Kidney capillary endothelial cell (primary cell): Measurements from ENCODE around the gene GNG7.
"Not testable (repeated sequence)": the region's sequence is repeated elsewhere in the genome, so short reads cannot be mapped to it uniquely, and the experiment has no call there.

Source experiments
- DNase-seq: peaks from one replicate; pipeline ENCODE4 v3.0.0-alpha.2; 2018; ENCODE audit warnings: low spot score

Gene GNG7

DNA sequence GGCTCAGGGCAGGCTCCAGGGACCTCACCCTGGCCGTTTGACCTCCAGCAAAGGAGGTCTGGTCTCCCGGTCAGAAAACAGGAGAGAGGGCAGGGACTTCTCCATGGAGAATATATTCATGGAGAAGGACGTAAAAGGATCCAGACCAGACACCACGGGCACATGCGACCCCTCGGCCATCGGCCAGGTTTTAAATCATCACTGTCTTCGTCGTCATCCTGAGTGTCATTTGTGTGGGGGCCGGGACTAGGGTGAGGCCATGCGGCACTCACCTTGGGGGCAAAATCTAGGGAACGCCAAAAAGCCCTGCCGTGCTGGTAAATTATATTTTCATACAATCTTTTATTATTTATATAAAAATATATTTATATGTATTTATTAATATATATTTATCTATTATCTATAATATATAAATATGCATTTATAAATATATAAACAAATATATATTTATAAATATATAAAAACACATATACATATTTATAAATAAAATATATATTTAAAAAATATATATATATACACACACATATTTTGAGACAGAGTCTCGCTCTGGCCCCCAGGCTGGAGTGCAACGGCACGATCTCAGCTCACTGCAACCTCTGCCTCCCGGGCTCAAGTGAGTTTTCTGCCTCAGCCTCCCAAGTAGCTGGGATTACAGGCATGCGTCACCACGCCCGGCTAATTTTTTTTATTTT is 151.2 kb downstream of the GNG7 start:
- DNase-seq = no peak

DNA sequence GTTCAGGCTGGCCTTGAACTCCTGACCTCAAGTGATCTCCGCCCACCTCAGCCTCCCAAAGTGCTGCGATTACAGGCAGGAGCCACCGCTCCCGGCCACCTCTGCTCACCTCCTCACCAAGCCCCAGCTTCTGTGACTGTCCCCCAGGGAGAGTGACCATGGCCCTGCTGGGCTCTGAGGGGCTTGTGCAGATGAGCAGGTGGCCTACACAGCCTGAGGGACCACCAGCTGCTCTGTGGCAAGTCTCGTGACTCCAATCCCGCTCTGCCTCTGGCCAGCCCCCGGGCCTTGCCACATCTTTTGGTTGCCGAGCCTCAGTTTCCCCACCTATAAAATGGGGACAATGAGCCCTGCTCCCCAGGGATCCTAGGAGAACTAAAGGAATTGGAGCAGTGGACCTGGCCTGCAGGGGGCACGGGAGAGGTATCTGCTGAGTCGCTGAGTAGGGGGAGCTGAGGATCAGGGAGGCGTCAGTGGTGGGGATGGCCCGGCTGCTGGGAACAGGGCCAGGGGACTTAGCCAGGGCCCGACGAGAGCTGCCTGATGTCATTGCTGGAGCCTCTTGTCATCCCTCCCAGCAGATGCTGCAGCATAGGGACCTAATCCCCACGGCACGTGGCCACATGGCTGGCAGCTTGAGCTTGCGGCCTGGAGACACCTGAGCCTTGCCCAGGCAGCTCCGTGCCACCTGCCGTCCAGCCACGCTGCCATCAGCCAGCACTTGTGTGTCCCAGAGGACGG is 151.9 kb downstream of the GNG7 start:
- no peak for DNase-seq

DNA sequence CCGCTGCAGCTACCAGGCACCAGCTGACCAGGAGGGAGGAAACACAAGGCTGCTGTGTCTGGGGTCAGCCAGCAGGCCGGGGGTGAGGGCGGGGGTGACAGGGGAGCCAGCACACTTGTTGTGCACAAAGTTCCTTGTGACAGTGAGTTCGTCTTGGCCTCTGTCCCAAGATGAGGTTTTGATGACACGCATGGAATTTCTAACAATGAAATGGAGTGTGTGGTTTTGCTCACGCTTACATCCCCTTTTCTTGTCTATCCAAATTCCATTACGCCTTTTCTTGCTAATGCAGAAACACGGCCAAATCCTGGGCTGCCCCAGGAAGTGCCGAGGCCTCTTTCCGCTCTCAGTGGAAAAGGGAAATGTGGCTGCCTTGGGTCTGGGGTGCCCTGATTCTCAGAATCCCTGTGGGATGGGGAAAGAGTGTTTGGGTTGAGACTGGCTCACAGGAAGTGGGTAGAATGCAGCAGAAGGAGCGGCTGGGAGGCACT is 152.7 kb downstream of the GNG7 start:
- no peak for DNase-seq

DNA sequence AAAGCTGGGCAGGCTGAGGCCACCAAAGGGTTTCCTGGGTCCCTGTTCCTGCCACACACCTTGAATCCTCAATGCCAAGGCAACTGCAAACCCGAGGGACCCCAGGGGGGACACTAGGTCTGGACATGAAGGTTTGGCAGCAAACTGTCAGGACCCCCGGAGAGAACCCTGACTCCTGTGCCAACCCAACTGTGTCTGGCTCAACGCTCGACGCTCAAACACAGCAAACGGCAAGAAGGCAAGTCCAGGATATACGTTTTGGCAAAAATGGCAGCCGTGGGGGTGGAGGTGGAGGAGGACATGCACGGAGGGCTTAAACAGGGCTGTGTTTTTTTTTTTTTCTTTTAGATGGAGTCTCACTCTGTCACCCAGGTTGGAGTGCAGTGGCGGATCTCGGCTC is 153.5 kb downstream of the GNG7 start:
- DNase-seq = no peak

DNA sequence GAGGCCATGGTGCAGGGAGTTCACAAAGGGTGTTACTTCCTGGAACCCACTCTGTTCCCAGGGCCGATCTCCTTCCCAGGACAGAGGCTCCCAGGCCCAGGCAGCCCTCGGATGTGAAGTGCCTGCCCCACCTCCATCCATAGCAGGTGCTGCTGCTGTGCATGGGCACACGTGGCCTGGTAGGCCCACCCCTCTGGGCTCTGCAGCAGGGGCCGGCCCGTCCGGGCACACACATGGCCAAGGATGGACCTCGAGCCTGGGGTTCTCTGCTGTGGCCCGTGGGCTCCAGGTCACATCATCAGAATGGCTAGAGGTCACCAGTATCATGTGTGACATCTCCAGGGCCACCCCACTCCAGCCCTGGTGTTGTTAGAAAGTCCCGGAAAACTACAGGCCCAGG is 154.8 kb downstream of the GNG7 start:
- DNase-seq = no peak

DNA sequence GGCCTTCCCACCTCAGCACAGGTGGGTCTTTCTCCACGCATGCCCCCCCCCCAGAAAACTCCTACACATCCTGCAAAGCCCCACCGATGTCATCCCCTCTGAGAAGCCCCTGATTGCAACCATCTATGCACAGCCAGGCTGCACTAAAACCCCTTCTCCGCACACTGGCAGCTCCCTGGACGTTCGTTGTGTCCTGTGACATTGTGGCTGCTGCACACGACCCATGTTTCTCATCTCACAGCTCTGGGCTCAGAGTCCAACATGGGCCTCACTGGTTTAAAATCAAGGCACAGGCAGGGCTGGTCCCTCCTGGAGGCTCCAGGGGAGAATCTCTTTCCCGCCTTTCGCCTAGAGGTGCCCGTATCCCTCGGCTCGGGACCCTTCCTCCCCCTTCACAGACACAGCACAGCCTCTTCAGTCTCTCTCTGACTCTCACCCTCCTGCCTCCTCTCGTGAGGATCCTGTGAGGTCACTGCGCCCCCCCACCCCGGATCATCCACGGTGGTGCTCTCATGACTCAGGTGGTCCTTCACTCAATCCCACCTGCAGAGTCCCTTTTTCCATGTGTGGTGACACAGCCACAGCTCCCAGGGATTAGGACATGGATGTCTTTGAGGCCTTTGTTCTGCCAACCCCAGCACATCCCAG is 155.3 kb downstream of the GNG7 start:
- DNase-seq = no peak

DNA sequence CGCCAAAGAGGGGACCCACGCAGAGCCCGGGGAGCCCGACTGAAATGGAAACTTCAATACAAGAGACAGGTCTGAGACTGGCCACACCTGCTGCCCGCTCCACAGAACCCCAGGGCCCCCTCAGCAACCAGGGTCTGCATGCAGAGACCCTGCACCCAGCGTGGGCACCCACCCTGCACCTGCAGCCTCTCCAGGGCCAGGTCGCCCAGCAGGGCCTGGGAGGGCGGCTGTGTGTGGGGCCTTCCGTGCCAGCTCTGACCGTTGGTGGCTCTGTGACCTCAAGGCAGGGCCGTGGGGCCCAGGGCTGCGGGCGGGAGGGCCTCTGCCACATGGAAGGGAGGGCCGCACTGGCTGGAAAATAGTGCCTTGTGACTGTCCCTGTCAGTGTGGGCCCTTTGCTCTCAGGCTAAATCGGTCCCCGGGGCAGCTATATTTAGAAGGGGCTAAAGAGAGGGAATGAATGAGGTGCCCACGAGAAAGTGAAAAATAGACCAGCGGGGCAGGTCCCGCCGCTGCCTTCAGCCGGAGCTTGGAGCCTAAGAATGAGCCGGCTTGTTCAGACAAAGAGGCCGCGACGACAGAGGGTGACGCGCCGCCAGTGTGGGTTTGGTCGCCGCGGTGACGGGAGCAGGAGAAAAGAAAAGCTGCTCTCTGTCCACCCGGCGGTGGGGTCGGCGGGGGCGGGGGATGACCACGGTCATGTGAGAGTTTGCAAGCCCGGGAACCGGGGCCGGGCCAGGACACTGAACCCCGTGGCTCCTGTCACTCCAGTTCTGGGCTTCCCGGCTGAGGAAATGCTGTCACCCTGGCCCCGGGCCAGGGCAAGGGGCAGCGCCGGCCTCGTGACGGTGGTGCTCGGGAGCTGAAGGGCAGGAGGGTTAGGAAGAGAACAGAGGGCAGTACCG is 156.1 kb downstream of the GNG7 start:
- DNase-seq = peak; percentile 96

DNA sequence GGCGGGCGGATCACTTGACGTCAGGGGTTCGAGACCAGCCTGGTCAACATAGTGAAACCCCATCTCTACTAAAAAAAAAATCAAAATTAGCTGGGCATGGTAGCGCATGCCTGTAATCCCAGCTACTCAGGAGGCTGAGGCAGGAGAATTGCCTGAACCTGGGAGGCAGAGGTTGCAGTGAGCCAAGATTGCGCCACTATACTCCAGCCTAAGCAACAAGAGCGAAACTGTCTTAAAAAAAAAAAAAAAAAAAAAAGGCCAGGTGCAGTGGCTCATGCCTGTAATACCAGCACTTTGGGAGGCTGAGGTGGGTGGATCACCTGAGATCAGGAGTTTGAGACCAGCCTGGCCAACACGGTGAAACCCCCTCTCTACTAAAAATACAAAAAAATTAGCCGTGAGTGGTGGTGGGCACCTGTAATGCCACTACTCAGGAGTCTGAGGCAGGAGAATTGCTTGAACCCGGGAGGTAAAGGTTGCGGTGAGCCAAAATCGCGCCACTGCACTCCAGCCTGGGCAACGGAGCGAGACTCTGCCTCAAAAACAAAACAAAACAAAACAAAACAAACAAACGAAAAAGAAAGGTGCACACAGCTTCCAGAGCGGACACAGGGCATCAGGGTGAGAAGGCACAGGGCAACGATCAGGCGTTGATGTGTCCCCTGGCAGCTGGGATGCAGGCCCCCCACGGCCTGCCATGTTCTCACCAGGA is 156.9 kb downstream of the GNG7 start:
- not testable (repeated sequence) for DNase-seq

DNA sequence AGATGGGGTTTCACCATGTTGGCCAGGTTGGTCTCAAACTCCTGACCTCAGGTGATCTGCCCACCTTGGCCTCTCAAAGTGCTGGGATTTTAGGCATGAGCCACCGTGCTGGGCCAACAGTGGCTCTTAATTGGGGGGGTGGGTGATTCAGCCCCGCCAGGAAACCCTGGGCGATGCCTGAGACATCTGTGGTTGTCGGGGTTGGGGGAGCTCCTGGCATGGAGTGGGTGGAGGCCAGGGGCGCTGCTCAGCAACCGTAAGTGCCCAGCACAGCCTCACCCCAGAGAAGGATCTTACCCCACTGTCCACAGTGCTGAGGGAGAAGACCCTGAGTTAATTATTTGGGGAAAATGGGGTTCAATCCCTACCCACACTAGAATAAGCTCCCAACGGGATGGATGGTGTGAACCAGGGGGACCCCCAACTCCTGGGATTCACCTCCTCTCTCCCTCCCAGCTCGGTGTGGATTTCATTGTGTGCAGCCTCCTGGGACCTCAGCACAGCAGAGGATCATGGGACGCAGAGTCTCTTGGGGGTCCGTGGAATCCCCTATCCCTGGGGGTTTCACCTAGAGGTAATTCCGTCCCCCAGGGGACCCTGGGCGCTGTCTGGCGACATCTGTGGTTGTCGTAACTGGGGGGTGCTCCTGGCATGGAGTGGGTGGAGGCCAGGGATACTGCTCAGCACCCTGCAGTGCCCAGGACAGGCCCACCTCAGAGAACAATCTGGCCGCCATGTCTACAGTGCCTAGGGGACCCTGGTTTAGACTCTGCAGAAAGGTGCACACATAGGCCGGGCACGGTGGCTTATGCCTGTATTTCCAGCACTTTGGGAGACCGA is 157.7 kb downstream of the GNG7 start:
- DNase-seq = no peak

DNA sequence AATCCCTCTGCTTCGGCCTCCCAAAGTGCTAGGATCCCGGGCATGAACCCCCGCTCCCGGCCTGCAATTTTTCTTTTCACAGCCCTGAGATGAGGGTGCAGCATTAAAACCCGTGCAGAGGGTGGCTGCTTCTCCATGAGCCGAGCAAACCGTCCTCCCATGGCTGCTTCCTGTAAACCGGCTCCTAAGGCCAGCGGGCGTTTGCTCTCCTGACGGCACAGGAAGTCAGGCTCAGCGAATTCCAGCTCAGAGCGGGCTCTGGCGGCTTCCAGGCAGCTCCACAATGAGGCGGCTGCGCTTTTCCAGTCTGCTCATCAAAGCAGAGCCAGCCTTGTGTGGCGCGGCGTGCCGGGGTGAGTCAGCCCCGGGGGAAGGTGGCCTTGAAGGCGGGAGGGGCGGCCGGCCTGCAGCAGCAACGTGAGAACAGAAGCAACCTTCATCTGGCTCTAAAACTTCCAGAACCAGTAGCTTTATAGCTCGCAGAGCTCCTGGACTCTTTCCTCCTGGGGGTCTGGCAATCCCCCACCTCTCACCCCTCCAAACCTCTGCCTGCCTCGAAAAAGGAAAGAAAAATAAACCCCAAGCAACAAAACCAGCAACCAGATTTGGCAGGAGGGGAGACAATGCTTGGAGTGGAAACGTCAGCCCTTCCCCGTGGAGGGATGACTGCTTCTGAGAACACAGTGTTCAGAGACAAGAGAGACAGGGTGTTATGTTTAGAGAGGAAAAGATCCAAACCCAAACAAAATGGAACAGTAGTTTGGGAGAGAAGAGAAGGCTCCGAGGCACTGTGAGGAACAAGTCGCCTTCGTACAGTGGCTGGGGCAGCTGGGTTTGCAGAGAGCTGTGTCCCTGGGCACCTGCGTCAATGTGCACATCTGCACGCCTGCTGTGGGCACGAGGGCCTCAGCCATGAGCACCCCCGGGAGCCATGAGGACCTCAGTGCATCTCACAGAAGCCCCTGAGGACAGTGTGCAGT is 158.7 kb downstream of the GNG7 start:
- peak; percentile 97 for DNase-seq

DNA sequence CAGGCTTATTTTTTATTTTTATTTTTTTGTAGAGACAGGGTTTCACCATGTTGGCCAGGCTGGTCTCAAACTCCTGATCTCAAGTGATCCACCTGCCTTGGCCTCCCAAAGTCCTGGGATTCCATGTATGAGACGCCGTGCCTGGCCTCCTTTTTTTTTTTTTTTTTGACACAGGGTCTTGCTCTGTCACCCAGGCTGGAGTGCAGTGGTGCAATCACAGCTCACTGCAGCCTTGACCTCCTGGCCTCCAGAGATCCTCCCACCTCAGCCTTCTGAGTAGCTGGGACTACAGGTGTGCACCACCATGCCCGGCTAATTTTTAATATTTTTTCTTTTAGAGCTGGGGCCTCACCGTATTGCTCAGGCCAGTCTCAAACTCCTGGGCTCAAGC is 159.4 kb downstream of the GNG7 start:
- not testable (repeated sequence) for DNase-seq

DNA sequence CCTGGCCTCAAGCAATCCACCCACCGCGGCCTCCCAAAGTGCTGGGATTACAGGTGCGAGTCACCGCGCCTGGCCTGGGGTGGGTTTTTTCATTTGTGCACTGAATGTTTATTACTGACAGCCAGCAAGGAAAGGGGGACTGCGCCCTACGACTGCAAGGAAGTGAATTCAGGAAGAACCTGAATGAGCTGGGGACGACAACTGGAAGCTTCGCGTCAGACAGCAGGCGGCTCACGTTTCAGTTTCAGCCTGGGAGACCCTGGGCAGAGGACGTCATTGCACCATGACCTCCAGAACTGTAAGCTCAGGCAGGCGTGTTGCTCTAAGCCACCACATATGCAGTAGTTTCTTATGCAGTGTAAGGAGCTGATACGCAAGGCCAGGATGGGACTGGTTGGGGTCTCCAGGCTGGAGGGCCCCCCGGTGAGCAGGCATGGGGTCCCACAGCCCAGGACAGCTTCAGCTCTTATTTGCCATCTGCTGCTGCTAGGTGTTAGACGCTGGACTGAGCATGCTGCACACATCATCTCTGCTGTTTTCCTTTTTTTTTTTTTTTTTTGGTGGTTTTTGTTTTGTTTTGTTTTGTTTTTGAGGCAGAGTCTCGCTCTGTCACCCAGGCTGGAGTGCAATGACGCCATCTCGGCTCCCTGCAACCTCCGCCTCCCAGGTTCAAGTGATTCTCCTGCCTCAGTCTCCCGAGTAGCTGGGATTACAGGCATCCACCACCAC is 160.0 kb downstream of the GNG7 start:
- DNase-seq = no peak

DNA sequence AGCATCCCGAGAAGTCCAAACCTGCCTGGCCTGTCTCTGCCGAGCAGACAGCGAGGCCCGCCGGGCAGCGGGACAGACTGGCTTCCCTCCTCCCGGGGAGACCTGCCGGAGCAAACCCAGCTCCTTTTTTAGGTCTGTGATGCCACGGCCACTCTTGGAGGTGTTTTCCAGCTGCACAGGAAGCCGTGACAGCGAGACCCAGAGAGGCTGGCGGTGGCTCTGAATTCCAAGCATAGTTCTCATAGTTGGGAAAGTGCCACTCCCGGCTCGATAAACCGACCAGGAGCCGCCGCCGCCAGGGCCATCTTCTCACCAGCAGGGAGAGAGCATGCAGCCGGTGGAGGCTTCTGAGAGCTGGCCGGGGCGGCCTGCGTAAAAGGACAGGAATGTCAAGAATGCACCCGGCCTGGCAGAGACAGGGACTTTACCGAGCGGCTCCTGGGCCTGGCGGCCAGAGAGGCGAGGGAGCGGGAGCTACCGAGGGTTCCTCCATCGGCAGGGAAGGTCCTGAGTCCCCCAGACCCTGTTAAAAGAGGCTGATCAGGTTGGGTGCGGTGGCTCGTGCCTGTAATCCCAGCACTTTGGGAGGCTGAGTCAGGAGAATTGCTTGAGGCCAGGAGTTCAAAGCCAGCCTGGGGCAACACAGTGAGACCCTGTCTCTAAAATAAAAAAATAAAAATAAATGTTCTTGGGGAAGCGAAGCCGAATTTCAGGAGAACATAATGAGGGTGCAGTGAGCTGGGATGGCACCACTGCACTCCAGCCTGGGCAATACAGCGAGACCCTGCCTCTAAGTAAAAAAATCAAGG is 161.6 kb downstream of the GNG7 start:
- DNase-seq = peak; percentile 96

DNA sequence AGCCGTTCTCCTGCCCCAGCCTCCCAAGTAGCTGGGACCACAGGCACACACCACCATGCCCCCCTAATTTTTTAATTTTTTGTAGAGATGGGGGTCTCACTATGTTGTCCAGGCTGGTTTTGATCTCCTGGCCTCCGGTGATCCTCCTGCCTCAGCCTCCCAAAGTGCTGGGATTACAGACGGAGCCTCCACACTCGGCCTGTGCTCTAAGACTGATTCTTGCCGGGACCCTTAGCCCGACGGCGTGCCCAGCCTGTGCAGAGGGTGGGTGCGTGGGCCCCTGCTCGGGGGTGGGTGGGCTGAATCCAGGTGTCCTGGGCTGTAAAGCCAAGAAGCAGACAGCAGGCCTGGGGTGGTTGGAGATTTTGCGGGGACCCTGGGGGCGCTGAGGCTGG is 162.2 kb downstream of the GNG7 start:
- no peak for DNase-seq

DNA sequence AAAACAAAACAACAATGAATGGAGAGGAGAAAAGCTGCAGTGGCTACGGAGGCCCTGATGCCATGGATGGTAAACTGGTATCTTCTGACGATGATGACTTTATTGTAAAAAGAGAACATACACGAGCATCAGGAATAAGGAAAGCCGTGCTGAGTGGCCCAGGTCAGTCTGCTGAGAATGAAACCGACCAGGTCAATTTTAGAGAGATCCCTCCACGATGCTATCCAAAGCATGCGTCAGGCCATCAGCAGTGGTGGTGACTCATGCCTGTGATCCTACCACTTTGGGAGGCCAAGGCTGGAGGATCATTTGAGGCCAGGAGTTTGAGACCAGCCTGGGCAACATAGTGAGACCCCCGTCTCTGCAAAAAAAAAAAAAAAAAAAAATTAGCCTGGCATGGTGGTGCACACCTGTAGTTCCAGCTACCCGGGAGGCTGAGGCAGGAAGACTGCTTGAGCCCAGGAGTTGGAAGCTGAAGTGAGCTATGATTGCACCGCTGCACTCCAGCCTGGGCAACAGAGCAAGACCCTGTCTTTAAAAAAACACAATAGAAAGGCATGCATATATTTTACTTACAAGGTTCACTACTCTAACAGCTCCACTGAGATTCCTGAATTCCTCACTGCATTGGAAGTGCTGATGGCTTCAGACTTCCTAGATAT is 164.3 kb downstream of the GNG7 start:
- no peak for DNase-seq

DNA sequence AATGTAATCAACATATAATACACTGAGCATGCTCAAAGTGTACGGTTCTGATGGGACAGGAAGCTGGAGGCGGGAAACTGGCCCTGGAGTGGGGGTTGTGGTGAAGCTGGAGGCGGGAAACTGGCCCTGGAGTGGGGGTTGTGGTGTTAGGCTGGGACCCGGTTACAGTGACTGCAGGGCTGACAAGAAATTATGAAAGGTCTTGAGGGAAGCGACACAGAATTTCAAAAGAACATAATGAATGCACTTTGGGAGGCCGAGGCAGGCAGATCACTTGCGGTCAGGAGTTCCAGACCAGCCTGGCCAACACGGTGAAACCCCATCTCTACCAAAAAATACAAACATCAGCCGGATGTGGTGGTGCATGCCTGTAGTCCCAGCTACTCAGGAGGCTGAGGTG is 164.9 kb downstream of the GNG7 start:
- DNase-seq = not testable (repeated sequence)

DNA sequence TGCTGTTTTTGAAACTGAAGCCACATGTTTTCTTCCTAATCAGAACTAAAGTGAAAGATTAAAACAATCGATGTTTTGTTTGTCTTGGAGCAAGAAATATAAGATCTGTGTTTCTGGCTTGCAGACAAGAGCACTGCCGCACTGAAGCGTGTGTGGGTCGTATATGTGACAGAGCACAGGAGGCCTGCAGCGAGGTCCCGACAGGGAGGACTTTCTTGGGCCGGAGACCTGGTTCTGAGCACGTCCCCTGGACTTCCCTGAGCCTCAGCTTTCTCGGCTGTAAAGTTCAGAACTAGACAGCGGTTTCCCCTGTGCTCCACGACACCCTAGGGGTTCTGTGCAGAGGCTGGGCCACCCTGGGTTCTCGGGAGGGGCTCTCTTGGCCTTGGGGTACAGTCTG is 166.0 kb downstream of the GNG7 start:
- no peak for DNase-seq
